ENCODE results near the gene CACNA1E.

CACNA1E gene

DNA sequence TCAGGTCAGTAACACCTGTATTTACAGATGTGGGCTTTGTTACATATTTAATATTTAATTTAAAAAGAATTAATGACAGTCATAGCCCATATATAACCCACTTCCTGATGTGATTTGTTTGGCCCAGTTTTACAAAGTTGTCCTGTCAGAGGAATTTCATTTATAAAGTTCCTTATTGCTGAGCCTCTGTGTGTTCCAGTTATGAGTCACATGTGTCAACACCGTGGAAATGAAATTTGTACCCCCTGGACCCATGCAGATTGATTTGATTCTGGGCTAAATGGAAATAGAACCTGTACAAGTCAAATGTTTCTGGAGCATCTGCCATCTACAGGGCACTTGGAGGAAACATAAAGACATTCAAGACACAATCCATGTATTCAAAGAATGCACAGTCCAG is 149.2 kb downstream of the CACNA1E start:
- H3K9ac ChIP-seq (ENCODE audit: low read length): no peak overlapping the region
- no peak overlapping the region for H3K4me3 ChIP-seq (ENCODE audit: low read length)
- no peaks in the 10 kb centered on the region for H3K36me3 ChIP-seq (ENCODE audit: control insufficient read depth, insufficient read depth, low read length)
- H3K27me3 ChIP-seq (ENCODE audit: control insufficient read depth, insufficient read depth, low read length): no peaks in the 10 kb centered on the region
- no peak overlapping the region for H3K27ac ChIP-seq (ENCODE audit: low read depth, low read length)
- H3K4me1 ChIP-seq (ENCODE audit: control insufficient read depth, insufficient read depth, low read length): no peaks in the 10 kb centered on the region

DNA sequence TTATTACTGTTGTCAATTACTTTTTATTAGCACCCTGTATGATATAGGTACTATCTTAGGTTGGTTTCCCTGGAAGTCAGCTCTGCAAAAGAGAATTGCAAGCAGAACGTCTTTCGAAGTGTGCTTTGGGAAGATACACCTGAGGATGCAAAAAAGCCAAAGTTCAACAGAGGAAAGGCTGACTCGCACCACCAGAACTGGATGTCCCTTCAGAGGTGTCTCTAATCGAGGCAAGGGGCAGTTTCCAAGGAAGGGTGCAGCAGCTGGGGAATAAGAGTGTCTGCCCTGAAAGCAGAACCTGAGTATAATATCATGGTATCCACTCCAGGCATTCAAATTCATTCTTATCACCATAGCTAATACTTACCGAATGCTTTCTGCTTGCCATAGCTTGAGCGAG is 149.6 kb downstream of the CACNA1E start:
- Histone ChIP-seq H3K4me1 (ENCODE audit: control insufficient read depth, insufficient read depth, low read length) (no peaks in the 10 kb centered on the region), H3K36me3 (ENCODE audit: control insufficient read depth, insufficient read depth, low read length) (no peaks in the 10 kb centered on the region), H3K27ac (ENCODE audit: low read depth, low read length) (no peak overlapping the region), H3K27me3 (ENCODE audit: control insufficient read depth, insufficient read depth, low read length) (no peaks in the 10 kb centered on the region), H3K9ac (ENCODE audit: low read length) (no peak overlapping the region), H3K4me3 (ENCODE audit: low read length) (no peak overlapping the region)

DNA sequence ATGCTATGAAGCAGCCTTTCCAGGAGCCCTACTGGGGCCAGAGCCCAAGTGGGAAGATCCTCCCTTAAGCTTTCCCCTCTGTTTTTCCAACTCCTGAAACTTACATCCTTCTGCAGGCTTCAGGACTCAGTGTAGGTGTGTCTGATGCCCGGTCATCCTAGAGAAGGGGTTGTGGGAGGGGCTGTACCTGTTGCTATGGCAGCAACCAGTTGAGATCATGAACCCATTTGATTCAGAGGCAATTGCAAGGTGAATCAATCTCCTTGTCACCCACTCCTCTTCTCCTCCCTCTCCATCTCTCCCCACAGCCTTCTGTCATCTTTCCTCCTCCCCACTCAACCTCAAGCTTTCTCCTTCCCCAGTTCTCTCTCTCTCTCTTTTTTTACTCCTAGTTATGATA is 151.8 kb downstream of the CACNA1E start:
- Histone ChIP-seq H3K36me3 (ENCODE audit: control insufficient read depth, insufficient read depth, low read length) (no peaks in the 10 kb centered on the region), H3K27me3 (ENCODE audit: control insufficient read depth, insufficient read depth, low read length) (no peaks in the 10 kb centered on the region), H3K9ac (ENCODE audit: low read length) (no peak overlapping the region), H3K27ac (ENCODE audit: low read depth, low read length) (no peak overlapping the region), H3K4me3 (ENCODE audit: low read length) (no peak overlapping the region), H3K4me1 (ENCODE audit: control insufficient read depth, insufficient read depth, low read length) (no peaks in the 10 kb centered on the region)

DNA sequence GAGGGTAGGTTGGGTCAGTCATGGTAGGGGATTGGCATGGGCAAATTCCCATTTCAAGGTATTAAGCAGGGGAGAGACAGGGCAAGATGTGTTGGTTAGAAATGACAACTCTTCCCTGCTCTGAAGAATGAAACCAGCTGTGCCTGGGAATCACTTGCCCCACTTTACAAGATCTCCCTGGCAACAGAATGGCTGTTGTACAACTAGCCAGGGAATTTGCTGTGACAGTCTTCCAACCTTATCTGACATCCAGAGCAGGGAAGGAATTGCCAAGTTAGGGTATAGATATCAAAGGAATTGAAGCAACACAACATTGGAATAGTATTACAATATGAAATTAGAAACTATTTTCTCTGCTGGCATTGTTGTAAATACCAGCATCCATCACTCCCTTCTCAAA is 154.7 kb downstream of the CACNA1E start:
- Histone ChIP-seq H3K4me3 (ENCODE audit: low read length) (no peak overlapping the region), H3K36me3 (ENCODE audit: control insufficient read depth, insufficient read depth, low read length) (no peaks in the 10 kb centered on the region), H3K27ac (ENCODE audit: low read depth, low read length) (no peak overlapping the region), H3K9ac (ENCODE audit: low read length) (no peak overlapping the region), H3K27me3 (ENCODE audit: control insufficient read depth, insufficient read depth, low read length) (no peaks in the 10 kb centered on the region), H3K4me1 (ENCODE audit: control insufficient read depth, insufficient read depth, low read length) (no peaks in the 10 kb centered on the region)

DNA sequence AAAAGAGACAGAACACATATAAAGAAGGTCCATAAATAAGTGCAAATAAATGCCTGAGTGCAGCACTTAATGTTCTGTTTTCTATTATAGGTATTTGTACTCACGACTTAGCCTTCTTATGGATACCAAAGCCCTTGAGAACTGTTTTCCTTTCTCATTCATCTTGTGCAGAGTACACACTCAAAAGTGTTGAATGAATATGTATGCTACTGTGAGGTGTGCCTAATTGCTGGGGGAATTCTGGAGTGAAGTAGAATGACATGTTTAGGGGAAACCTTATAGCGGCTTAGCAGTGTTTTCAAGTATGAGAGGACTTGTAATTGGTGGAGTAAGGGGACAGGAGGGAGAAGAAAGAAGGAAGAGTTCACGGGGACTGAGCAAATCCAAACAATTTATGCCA is 157.6 kb downstream of the CACNA1E start:
- Histone ChIP-seq H3K27me3 (ENCODE audit: control insufficient read depth, insufficient read depth, low read length) (no peaks in the 10 kb centered on the region), H3K4me3 (ENCODE audit: low read length) (no peak overlapping the region), H3K4me1 (ENCODE audit: control insufficient read depth, insufficient read depth, low read length) (no peaks in the 10 kb centered on the region), H3K36me3 (ENCODE audit: control insufficient read depth, insufficient read depth, low read length) (no peaks in the 10 kb centered on the region), H3K9ac (ENCODE audit: low read length) (no peak overlapping the region), H3K27ac (ENCODE audit: low read depth, low read length) (no peak overlapping the region)

DNA sequence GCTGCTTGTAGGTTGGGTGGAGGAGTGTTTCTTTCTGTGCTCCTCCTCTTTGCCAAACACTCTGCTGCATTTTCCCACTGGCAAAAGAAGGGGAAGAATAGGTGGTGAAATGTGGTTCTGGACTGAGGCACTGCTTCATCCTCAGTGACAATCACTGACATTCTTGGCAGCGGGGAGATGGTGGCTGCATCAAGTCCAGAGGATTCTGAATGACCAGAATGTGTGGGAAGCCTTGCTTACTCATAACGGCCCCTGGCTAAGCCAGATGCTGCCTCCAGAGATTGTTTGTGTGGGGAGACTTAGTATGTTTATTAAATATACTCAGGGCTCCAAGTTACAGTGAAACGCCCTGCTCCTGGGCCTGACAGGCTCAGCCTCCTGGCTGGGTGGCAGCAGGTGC is 160.3 kb downstream of the CACNA1E start:
- Histone ChIP-seq H3K4me1 (ENCODE audit: control insufficient read depth, insufficient read depth, low read length) (no peaks in the 10 kb centered on the region), H3K9ac (ENCODE audit: low read length) (no peak overlapping the region), H3K4me3 (ENCODE audit: low read length) (no peak overlapping the region), H3K36me3 (ENCODE audit: control insufficient read depth, insufficient read depth, low read length) (no peaks in the 10 kb centered on the region), H3K27me3 (ENCODE audit: control insufficient read depth, insufficient read depth, low read length) (no peaks in the 10 kb centered on the region), H3K27ac (ENCODE audit: low read depth, low read length) (no peak overlapping the region)

DNA sequence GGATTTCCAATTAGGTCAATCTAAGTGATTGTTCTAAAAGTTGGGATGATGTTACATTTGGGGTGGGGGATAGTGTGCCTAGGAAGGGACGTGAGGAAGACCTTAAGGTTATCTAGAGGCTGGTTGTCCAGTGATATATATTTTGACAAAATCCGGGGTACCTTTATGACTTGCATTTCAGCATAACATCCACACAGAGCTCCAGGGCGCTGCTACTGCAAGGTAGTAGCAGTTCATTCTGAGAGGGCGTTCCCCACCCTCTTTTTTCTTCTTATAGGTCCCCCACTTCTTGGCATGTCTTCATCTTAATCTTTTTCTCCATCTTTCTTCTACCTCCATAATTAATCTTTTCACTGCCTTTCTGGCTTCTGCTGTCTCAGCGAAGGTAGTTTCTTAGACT is 161.9 kb downstream of the CACNA1E start:
- Histone ChIP-seq H3K27ac (ENCODE audit: low read depth, low read length) (no peak overlapping the region), H3K36me3 (ENCODE audit: control insufficient read depth, insufficient read depth, low read length) (no peaks in the 10 kb centered on the region), H3K4me1 (ENCODE audit: control insufficient read depth, insufficient read depth, low read length) (no peaks in the 10 kb centered on the region), H3K9ac (ENCODE audit: low read length) (no peak overlapping the region), H3K4me3 (ENCODE audit: low read length) (no peak overlapping the region), H3K27me3 (ENCODE audit: control insufficient read depth, insufficient read depth, low read length) (no peaks in the 10 kb centered on the region)

DNA sequence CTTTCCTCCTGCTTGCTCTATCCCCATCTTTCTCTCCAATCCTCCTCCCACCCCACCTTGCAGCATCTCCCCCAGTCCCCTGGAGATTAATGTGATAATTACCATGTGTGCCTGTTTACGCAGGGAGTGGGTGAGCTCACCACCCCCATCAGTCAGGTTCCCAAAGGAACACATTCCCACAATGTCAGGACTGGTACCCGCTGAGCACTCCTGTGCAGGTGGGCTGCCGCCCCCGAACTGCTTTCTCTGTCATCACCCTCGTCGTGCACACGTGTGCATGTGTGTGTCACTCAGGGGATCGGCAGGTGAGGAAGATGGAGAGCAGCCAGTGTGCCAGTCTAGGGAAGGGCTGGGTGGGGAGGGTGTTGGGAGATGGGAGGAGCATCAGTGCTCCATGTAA is 163.4 kb downstream of the CACNA1E start:
- Histone ChIP-seq H3K4me3 (ENCODE audit: low read length) (no peak overlapping the region), H3K27ac (ENCODE audit: low read depth, low read length) (no peak overlapping the region), H3K4me1 (ENCODE audit: control insufficient read depth, insufficient read depth, low read length) (no peaks in the 10 kb centered on the region), H3K36me3 (ENCODE audit: control insufficient read depth, insufficient read depth, low read length) (no peaks in the 10 kb centered on the region), H3K27me3 (ENCODE audit: control insufficient read depth, insufficient read depth, low read length) (no peaks in the 10 kb centered on the region), H3K9ac (ENCODE audit: low read length) (no peak overlapping the region)

DNA sequence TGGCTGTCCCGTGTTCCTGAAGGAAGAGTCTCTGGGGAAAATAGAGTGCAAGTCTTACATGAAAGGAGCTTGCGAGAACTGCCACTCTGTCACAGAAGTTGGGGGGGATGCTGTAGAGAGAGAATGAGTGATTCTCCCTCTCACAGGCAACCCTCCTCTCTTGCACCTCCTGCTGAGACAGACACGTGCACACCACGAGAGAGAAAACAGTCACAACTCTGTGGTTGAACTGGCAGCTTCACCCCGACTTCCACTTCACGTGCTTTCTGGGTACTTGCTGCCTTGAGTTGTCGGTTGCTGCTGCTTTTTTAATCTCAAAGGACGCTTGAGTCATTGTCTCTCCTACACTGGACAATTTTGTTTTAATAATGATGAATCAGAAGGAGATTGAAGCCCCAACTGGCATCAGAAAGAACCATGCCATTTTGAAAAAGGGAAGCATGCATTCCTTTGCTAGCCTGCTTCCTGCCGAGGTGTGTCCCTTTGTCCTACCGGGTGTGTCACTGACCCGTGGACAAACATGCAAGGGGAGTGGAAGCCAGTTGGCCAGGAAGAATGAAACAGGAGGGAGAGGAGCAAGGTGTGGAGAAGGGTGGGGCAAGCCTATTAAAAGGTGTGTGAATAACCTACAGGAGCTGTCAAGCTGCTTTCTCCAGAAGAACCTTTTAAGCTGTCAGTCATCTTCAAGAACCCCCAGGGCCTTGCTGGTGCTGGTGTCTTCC is 164.2 kb downstream of the CACNA1E start:
- Histone ChIP-seq H3K27me3 (ENCODE audit: control insufficient read depth, insufficient read depth, low read length) (no peaks in the 10 kb centered on the region), H3K4me3 (ENCODE audit: low read length) (no peak overlapping the region), H3K36me3 (ENCODE audit: control insufficient read depth, insufficient read depth, low read length) (no peaks in the 10 kb centered on the region), H3K9ac (ENCODE audit: low read length) (no peak overlapping the region), H3K4me1 (ENCODE audit: control insufficient read depth, insufficient read depth, low read length) (no peaks in the 10 kb centered on the region), H3K27ac (ENCODE audit: low read depth, low read length) (no peak overlapping the region)

DNA sequence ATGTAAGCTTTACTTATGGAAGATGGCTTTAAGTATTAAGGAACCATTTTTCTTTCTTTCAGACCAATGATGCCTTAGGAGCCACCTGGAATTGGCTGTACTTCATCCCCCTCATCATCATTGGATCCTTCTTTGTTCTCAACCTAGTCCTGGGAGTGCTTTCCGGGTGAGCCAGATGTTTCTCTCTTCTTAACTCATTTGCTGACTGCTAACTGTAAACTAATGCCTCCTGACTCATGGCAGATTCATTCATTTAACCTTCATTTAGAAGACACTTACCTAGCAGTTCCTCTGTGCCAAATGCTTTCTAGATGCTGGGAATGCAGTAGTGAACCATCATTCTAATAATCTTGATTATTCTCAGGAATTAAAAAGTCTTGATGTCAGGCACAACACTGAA is 168.0 kb downstream of the CACNA1E start:
- Histone ChIP-seq H3K27me3 (ENCODE audit: control insufficient read depth, insufficient read depth, low read length) (no peaks in the 10 kb centered on the region), H3K36me3 (ENCODE audit: control insufficient read depth, insufficient read depth, low read length) (no peaks in the 10 kb centered on the region), H3K4me3 (ENCODE audit: low read length) (no peak overlapping the region), H3K9ac (ENCODE audit: low read length) (no peak overlapping the region), H3K27ac (ENCODE audit: low read depth, low read length) (no peak overlapping the region), H3K4me1 (ENCODE audit: control insufficient read depth, insufficient read depth, low read length) (no peaks in the 10 kb centered on the region)

DNA sequence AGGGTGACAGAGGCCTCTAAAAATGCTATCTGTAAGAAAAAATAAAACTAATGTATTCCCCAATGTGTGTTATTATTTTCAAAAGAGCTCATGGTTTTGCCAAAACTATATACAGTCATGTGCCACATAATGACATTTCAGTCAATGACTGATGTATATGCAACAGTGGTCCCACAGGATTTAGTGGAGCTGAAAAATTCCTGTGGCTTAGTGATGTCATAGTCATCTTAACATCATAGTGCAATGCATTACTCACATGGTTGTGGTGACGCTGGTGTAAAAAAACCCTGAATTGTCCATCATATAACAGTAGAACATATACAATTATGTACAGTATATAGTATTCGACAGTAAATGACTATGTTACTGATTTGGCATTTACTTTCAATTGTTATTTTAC is 172.4 kb downstream of the CACNA1E start:
- Histone ChIP-seq H3K4me3 (ENCODE audit: low read length) (no peak overlapping the region), H3K4me1 (ENCODE audit: control insufficient read depth, insufficient read depth, low read length) (no peaks in the 10 kb centered on the region), H3K9ac (ENCODE audit: low read length) (no peak overlapping the region), H3K36me3 (ENCODE audit: control insufficient read depth, insufficient read depth, low read length) (no peaks in the 10 kb centered on the region), H3K27ac (ENCODE audit: low read depth, low read length) (no peak overlapping the region), H3K27me3 (ENCODE audit: control insufficient read depth, insufficient read depth, low read length) (no peaks in the 10 kb centered on the region)

DNA sequence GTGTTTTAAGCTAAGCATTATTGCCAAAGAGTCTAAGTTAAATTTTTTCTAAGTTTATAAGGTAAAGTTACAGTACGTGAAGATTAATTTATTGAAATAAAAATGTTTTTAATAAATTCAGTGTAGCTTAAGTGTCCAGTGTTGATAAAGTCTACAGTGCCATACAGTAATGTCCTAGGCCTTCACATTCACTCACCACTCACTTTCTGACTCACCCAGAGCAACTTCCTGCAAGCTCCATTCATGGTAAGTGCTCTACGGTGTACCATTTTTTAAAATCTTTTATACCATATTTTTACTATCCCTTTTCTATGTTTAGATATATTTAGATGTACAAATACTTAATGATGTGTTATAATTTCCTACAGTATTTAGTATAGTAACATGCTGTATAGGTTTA is 173.2 kb downstream of the CACNA1E start:
- Histone ChIP-seq H3K27me3 (ENCODE audit: control insufficient read depth, insufficient read depth, low read length) (no peaks in the 10 kb centered on the region), H3K27ac (ENCODE audit: low read depth, low read length) (no peak overlapping the region)

DNA sequence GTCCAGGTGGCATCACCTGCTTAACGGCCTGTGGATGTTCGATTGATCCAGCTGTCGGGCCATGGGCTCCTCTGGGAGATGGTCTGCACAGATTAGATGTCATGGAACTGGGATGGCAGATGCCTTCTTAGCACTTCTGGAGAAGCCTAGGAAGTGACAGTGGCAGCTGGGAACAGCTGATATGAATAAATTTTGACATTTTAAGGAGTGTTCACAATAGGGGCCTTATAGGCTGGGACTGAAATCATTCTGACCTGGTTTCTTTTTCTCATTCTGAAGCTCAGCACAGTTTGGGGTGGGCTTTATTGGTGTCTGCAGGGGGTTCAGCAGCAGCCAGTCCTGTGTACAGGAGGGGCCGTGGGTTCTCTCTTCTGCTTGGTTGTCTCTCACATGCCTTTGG is 175.3 kb downstream of the CACNA1E start:
- no peaks in the 10 kb centered on the region for H3K4me1 ChIP-seq (ENCODE audit: control insufficient read depth, insufficient read depth, low read length)
- H3K4me3 ChIP-seq (ENCODE audit: low read length): no peak overlapping the region
- H3K36me3 ChIP-seq (ENCODE audit: control insufficient read depth, insufficient read depth, low read length): no peaks in the 10 kb centered on the region
- H3K27ac ChIP-seq (ENCODE audit: low read depth, low read length): no peak overlapping the region
- H3K9ac ChIP-seq (ENCODE audit: low read length): no peak overlapping the region
- H3K27me3 ChIP-seq (ENCODE audit: control insufficient read depth, insufficient read depth, low read length): no peaks in the 10 kb centered on the region

More for the DNA sequence above, 173.2 kb downstream of the CACNA1E start:
- Histone ChIP-seq H3K9ac (ENCODE audit: low read length) (no peak overlapping the region), H3K36me3 (ENCODE audit: control insufficient read depth, insufficient read depth, low read length) (no peaks in the 10 kb centered on the region), H3K4me3 (ENCODE audit: low read length) (no peak overlapping the region), H3K4me1 (ENCODE audit: control insufficient read depth, insufficient read depth, low read length) (no peaks in the 10 kb centered on the region)
